IPS DF 4.7 (cell line): ENCODE results near the gene LMNTD1.
"Not testable (repeated sequence)": the region's sequence is repeated elsewhere in the genome, so short reads cannot be mapped to it uniquely, and the experiment has no call there.

Source experiments
- DNase-seq: peaks from one replicate; pipeline ENCODE4 v3.0.0-alpha.2; 2013; ENCODE audit warnings: low spot score; ENCODE audit errors: extremely low read depth

Gene LMNTD1

GRCh38 chr12:25553098-25553497 lies at the start of gene LMNTD1:
TSS of gene LMNTD1 (minus strand) at chr12:25553283. CDS start at chr12:25552959, 324 bp downstream.
- no peak for DNase-seq

- no peak for DNase-seq
Measured at GRCh38 chr12:25598956-25599355, 45.9 kb upstream of the LMNTD1 start.

- not testable (repeated sequence) for DNase-seq
Measured at GRCh38 chr12:25595496-25595895, 42.4 kb upstream of the LMNTD1 start.

- no peak for DNase-seq
Measured at GRCh38 chr12:25594376-25594775, 41.3 kb upstream of the LMNTD1 start.

- DNase-seq, result no peak
Measured at GRCh38 chr12:25592725-25593495, 39.8 kb upstream of the LMNTD1 start.

- peak; percentile 28 for DNase-seq
Measured at GRCh38 chr12:25591144-25591543, 38.1 kb upstream of the LMNTD1 start.

- DNase-seq, result no peak
Measured at GRCh38 chr12:25590011-25590721, 37.1 kb upstream of the LMNTD1 start.

GRCh38 chr12:25587346-25587745 lies 34.3 kb upstream of the LMNTD1 start:
- no peak for DNase-seq

- DNase-seq, result no peak
Measured at GRCh38 chr12:25585662-25586061, 32.6 kb upstream of the LMNTD1 start.

GRCh38 chr12:25585021-25585523 lies 32.0 kb upstream of the LMNTD1 start:
- DNase-seq, result no peak

GRCh38 chr12:25584596-25584995 lies 31.5 kb upstream of the LMNTD1 start:
- no peak for DNase-seq

GRCh38 chr12:25583545-25583944 lies 30.5 kb upstream of the LMNTD1 start:
- no peak for DNase-seq

- no peak for DNase-seq
Measured at GRCh38 chr12:25581067-25581466, 28.0 kb upstream of the LMNTD1 start.

GRCh38 chr12:25578411-25579143 lies 25.5 kb upstream of the LMNTD1 start:
- DNase-seq, result no peak

GRCh38 chr12:25574761-25575160 lies 21.7 kb upstream of the LMNTD1 start:
- DNase-seq, result no peak

GRCh38 chr12:25573346-25573745 lies 20.3 kb upstream of the LMNTD1 start:
- no peak for DNase-seq

GRCh38 chr12:25570418-25570817 lies 17.3 kb upstream of the LMNTD1 start:
- no peak for DNase-seq

GRCh38 chr12:25566202-25566949 lies 13.3 kb upstream of the LMNTD1 start:
- no peak for DNase-seq

- DNase-seq, result no peak
Measured at GRCh38 chr12:25558586-25558985, 5.5 kb upstream of the LMNTD1 start.

GRCh38 chr12:25557830-25558436 lies 4.8 kb upstream of the LMNTD1 start:
- DNase-seq, result peak; percentile 7

GRCh38 chr12:25556153-25556552 lies 3.1 kb upstream of the LMNTD1 start:
- DNase-seq, result no peak
